C4-2B (cell line): ENCODE results near the gene ATAT1.
"Not testable (repeated sequence)": the region's sequence is repeated elsewhere in the genome, so short reads cannot be mapped to it uniquely, and the experiment has no call there.

ENCODE experiments used
- H3K27ac ChIP-seq: fragments of 450-650 bp; 2 replicates; pipeline ENCODE4 v1.5.1; 2017
- CTCF ChIP-seq: fragments of 450-650 bp; conservative IDR thresholded peaks from 2 replicates; pipeline ENCODE4 v1.5.1; 2017; ENCODE audit warnings: mild to moderate bottlenecking
- ZFX ChIP-seq: fragments of 450-650 bp; IDR thresholded peaks from 2 replicates; pipeline ENCODE4 v1.6.1; 2017

ATAT1 gene

GRCh38 chr6:30655743-30656094, 29.0 kb downstream of the ATAT1 start:
- H3K27ac ChIP-seq = no peak overlapping the region
- TF ChIP-seq CTCF = no peak
- no peak for TF ChIP-seq ZFX

- H3K27ac ChIP-seq = no peak overlapping the region
- no peak for TF ChIP-seq CTCF
Measured at GRCh38 chr6:30656513-30656912, 29.8 kb downstream of the ATAT1 start.

GRCh38 chr6:30657454-30657853, 30.8 kb downstream of the ATAT1 start:
- no peak overlapping the region for H3K27ac ChIP-seq
- no peak for TF ChIP-seq ZFX
- no peak for TF ChIP-seq CTCF

- not testable (repeated sequence) for H3K27ac ChIP-seq
Measured at GRCh38 chr6:30657922-30658321, 31.2 kb downstream of the ATAT1 start.

- TF ChIP-seq CTCF (no peak), ZFX (no peak)
- no peak overlapping the region for H3K27ac ChIP-seq
Measured at GRCh38 chr6:30664994-30665767, 38.5 kb downstream of the ATAT1 start.

GRCh38 chr6:30666300-30666699, 39.6 kb downstream of the ATAT1 start:
- not testable (repeated sequence) for H3K27ac ChIP-seq

GRCh38 chr6:30670760-30671527, 44.3 kb downstream of the ATAT1 start:
- TF ChIP-seq CTCF (no peak), ZFX (no peak)
- no peak overlapping the region for H3K27ac ChIP-seq

- TF ChIP-seq CTCF = peak; percentile 95
- no peak for TF ChIP-seq ZFX
- H3K27ac ChIP-seq = peak within 1 kb of the TSS; percentile 70
Measured at GRCh38 chr6:30672445-30673253, 46.0 kb downstream of the ATAT1 start, which contains the start of gene DHX16. Gene DHX16 (minus strand): TSS chr6:30673006. CDS start chr6:30672841, 165 bp downstream.
